ENCODE measurements around the gene HSD17B3.
"Not testable (repeated sequence)": the region's sequence is repeated elsewhere in the genome, so short reads cannot be mapped to it uniquely, and the experiment has no call there.

DNA sequence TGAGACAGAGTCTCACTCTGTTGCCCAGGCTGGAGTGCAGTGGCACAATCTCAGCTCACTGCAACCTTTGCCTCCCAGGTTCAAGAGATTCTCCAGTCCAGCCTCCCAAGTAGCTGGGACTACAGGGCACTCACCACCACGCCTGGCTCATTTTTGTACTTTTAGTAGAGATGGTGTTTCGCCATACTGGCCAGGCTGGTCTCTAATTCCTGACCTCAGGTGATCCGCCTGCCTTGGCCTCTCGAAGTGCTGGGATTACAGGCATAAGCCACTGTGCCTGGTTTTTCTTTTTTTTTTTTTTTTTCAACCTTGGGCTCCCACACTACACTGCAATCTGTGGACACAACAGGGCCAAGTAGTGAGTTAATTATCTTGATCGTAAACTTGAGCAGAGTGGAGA lies 20.8 kb upstream of the HSD17B3 start:
- TF ChIP-seq, protein P1, sequence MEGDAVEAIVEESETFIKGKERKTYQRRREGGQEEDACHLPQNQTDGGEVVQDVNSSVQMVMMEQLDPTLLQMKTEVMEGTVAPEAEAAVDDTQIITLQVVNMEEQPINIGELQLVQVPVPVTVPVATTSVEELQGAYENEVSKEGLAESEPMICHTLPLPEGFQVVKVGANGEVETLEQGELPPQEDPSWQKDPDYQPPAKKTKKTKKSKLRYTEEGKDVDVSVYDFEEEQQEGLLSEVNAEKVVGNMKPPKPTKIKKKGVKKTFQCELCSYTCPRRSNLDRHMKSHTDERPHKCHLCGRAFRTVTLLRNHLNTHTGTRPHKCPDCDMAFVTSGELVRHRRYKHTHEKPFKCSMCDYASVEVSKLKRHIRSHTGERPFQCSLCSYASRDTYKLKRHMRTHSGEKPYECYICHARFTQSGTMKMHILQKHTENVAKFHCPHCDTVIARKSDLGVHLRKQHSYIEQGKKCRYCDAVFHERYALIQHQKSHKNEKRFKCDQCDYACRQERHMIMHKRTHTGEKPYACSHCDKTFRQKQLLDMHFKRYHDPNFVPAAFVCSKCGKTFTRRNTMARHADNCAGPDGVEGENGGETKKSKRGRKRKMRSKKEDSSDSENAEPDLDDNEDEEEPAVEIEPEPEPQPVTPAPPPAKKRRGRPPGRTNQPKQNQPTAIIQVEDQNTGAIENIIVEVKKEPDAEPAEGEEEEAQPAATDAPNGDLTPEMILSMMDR (IDR thresholded peaks at IDR 0.05), result not testable (repeated sequence)
- TF ChIP-seq EZH2, EZH2phosphoT487 (IDR thresholded peaks at IDR 0.05): not testable (repeated sequence)
